Measurements from ENCODE around the gene HS3ST5. TPM values are rescaled to one million over a fixed set of nuclear protein-coding genes. Genes with fewer than 3 reads are reported as not detected.

The HS3ST5 gene
- total RNA-seq = not detected
- total RNA-seq (2013) = not detected
- 0 to 0.05 (median 0) reads per million in 29 experiments for total RNA-seq

- peaks cover 14 to 17% of the 10 kb centered on the region in 2 experiments for H3K27me3 ChIP-seq (replicated peaks in 1 of 2; ENCODE audit: control insufficient read depth in 2 of 2, extremely low read depth in 1 of 2, insufficient read depth in 2 of 2, low read length in 1 of 2)
- no peak within 1 kb of the TSS for H3K27ac ChIP-seq (ENCODE audit: low read length)
- H3K4me3 ChIP-seq (ENCODE audit: control insufficient read depth in 1 of 2, extremely low read depth in 1 of 2, low read length in 1 of 2) = no peak within 1 kb of the TSS
- H3K27me3 Mint-ChIP-seq = peaks cover 17 to 22% of the 10 kb centered on the region in 2 donors
- ChIA-PET CTCF (no interaction called here), POLR2A (no interaction called here)
- H3K9me3 Mint-ChIP-seq = no peaks in the 10 kb centered on the region
- H3K36me3 ChIP-seq (ENCODE audit: control insufficient read depth in 2 of 2, extremely low read depth in 1 of 2, insufficient read depth in 1 of 2, low read length in 1 of 2) = no peaks in the 10 kb centered on the region
- WGBS (ENCODE audit: insufficient coverage) = under 1% methylated on average over 63 of the region's 73 CpGs
- no peak within 1 kb of the TSS for H3K27ac Mint-ChIP-seq
- peaks cover 0 to 6% (median 0%) of the 10 kb centered on the region in 3 donors for H3K4me1 Mint-ChIP-seq
- DNase-seq (no peak), ATAC-seq (replicated peaks in 1 of 4) (peak in 1 of 4 experiments; percentile 13)
- no peaks in the 10 kb centered on the region for H3K9me3 ChIP-seq
- no peaks in the 10 kb centered on the region for H3K36me3 Mint-ChIP-seq
- H3K4me3 Mint-ChIP-seq = peak within 1 kb of the TSS in 1 of 3 donors; percentile 29
- H3K4me1 ChIP-seq (ENCODE audit: control insufficient read depth in 1 of 2, extremely low read depth in 1 of 2, insufficient read depth in 2 of 2, low read length in 2 of 2) = no peaks in the 10 kb centered on the region
These were observed at the start of gene HS3ST5 for GRCh38 chr6:114342826-114343781. HS3ST5 (minus strand) TSS chr6:114343023; CDS start chr6:114062845, 280,178 bp downstream.

DNA sequence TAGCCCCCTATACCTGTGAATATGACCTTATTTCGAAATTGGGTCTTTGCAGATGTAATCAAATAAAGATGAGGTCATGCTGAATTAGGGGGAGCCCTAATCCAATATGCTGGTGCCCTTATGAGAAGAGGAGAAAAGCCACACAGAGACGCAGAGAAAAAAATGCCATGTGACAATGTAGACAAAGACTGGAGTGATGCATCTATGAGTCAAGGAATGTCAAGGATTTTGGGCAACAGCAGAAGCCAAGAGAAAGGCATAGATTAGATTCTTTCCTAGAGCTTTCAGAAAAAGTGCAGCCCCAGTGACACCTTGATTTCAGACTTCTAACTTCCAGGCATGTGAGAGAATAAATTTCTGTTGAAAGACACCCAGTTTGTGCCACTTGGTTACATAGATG lies 47.4 kb upstream of the HS3ST5 start:
- no peaks in the 10 kb centered on the region for H3K4me1 Mint-ChIP-seq
- 100% methylated on average over 1 of the region's 2 CpGs for WGBS (ENCODE audit: insufficient coverage)
- H3K27ac Mint-ChIP-seq = no peak overlapping the region

DNA sequence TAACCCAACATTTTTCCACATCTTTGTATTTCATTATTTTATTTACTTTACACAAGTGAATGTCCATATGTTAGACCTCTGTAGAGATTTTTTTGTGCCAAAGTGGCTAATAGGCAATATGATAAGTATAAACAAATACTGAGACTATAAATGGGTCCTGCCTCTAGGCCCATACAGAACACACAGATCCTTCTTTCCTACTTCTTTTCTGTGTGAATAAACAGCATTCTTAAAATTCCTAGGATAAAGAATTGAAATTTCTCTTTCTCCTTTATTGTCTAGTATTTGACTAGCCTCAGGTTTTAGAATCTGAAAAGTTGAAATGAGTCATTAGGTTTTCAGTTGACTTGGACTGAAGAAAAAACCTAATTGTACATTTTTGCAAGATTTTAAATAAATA lies 46.3 kb upstream of the HS3ST5 start:
- no peaks in the 10 kb centered on the region for H3K9me3 ChIP-seq
- Mint-ChIP-seq H3K4me3 (no peak overlapping the region), H3K9me3 (no peaks in the 10 kb centered on the region), H3K4me1 (no peaks in the 10 kb centered on the region), H3K27ac (no peak overlapping the region), H3K27me3 (no peaks in the 10 kb centered on the region), H3K36me3 (no peaks in the 10 kb centered on the region)
- CTCF ChIA-PET = no interaction called here
- H3K27ac ChIP-seq (ENCODE audit: low read length) = no peak overlapping the region
- ATAC-seq (replicated peaks in 1 of 4) = no peak
- no peak overlapping the region for H3K4me3 ChIP-seq (ENCODE audit: control insufficient read depth in 1 of 2, extremely low read depth in 1 of 2, low read length in 1 of 2)
- no peaks in the 10 kb centered on the region for H3K27me3 ChIP-seq (replicated peaks in 1 of 2; ENCODE audit: control insufficient read depth in 2 of 2, extremely low read depth in 1 of 2, insufficient read depth in 2 of 2, low read length in 1 of 2)
- no peaks in the 10 kb centered on the region for H3K36me3 ChIP-seq (ENCODE audit: control insufficient read depth in 2 of 2, extremely low read depth in 1 of 2, insufficient read depth in 1 of 2, low read length in 1 of 2)
- no peaks in the 10 kb centered on the region for H3K4me1 ChIP-seq (ENCODE audit: control insufficient read depth in 1 of 2, extremely low read depth in 1 of 2, insufficient read depth in 2 of 2, low read length in 2 of 2)
- POLR2A ChIA-PET = no interaction called here
- DNase-seq = no peak

More for the DNA sequence above, 47.4 kb upstream of the HS3ST5 start:
- no peak for DNase-seq
- Histone ChIP-seq H3K27ac (ENCODE audit: low read length) (no peak overlapping the region), H3K4me1 (ENCODE audit: control insufficient read depth in 1 of 2, extremely low read depth in 1 of 2, insufficient read depth in 2 of 2, low read length in 2 of 2) (no peaks in the 10 kb centered on the region), H3K4me3 (ENCODE audit: control insufficient read depth in 1 of 2, extremely low read depth in 1 of 2, low read length in 1 of 2) (no peak overlapping the region), H3K27me3 (replicated peaks in 1 of 2; ENCODE audit: control insufficient read depth in 2 of 2, extremely low read depth in 1 of 2, insufficient read depth in 2 of 2, low read length in 1 of 2) (no peaks in the 10 kb centered on the region), H3K36me3 (ENCODE audit: control insufficient read depth in 2 of 2, extremely low read depth in 1 of 2, insufficient read depth in 1 of 2, low read length in 1 of 2) (no peaks in the 10 kb centered on the region), H3K9me3 (no peaks in the 10 kb centered on the region)
- no peak for ATAC-seq (replicated peaks in 1 of 4)
- Mint-ChIP-seq H3K27me3 (no peaks in the 10 kb centered on the region), H3K4me3 (no peak overlapping the region), H3K36me3 (no peaks in the 10 kb centered on the region), H3K9me3 (no peaks in the 10 kb centered on the region)
- POLR2A ChIA-PET = no interaction called here
- CTCF ChIA-PET = no interaction called here

GRCh38 chr6:114382406-114382805 lies 39.6 kb upstream of the HS3ST5 start:
- Histone ChIP-seq H3K36me3 (ENCODE audit: control insufficient read depth in 2 of 2, extremely low read depth in 1 of 2, insufficient read depth in 1 of 2, low read length in 1 of 2) (no peaks in the 10 kb centered on the region), H3K4me1 (ENCODE audit: control insufficient read depth in 1 of 2, extremely low read depth in 1 of 2, insufficient read depth in 2 of 2, low read length in 2 of 2) (no peaks in the 10 kb centered on the region), H3K4me3 (ENCODE audit: control insufficient read depth in 1 of 2, extremely low read depth in 1 of 2, low read length in 1 of 2) (no peak overlapping the region), H3K27me3 (replicated peaks in 1 of 2; ENCODE audit: control insufficient read depth in 2 of 2, extremely low read depth in 1 of 2, insufficient read depth in 2 of 2, low read length in 1 of 2) (no peaks in the 10 kb centered on the region), H3K27ac (ENCODE audit: low read length) (no peak overlapping the region), H3K9me3 (no peaks in the 10 kb centered on the region)
- H3K36me3 Mint-ChIP-seq = no peaks in the 10 kb centered on the region
- ChIA-PET POLR2A (no interaction called here), CTCF (no interaction called here)
- ATAC-seq (replicated peaks in 1 of 4) = no peak
- H3K27me3 Mint-ChIP-seq = no peaks in the 10 kb centered on the region
- WGBS (ENCODE audit: insufficient coverage) = no CpG with 5 or more reads among the region's 1 CpG
- H3K4me1 Mint-ChIP-seq = no peaks in the 10 kb centered on the region
- no peak overlapping the region for H3K4me3 Mint-ChIP-seq
- H3K27ac Mint-ChIP-seq = no peak overlapping the region
- peaks cover 0 to 4% (median 0%) of the 10 kb centered on the region in 3 donors for H3K9me3 Mint-ChIP-seq
- no peak for DNase-seq

DNA sequence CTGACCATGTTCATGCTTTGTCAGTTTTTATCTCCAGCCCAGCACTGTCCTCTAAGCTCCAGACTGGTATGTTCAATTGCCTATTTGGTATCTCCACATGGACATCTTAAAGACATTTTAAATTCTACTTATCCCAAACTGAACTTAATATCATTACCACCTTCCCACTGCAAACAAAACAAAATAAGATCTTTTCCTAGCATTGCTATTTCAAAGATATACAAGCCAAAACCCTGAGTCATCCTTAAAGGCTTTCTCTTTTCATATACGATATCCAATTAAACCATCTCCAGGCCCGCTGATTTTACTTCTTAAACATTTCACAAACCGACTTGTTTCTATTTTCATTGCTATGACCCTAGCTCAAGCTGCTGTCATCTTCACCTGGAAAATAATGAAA lies 35.1 kb upstream of the HS3ST5 start:
- Histone ChIP-seq H3K4me3 (ENCODE audit: control insufficient read depth in 1 of 2, extremely low read depth in 1 of 2, low read length in 1 of 2) (no peak overlapping the region), H3K27ac (ENCODE audit: low read length) (no peak overlapping the region), H3K27me3 (replicated peaks in 1 of 2; ENCODE audit: control insufficient read depth in 2 of 2, extremely low read depth in 1 of 2, insufficient read depth in 2 of 2, low read length in 1 of 2) (no peaks in the 10 kb centered on the region), H3K9me3 (no peaks in the 10 kb centered on the region), H3K36me3 (ENCODE audit: control insufficient read depth in 2 of 2, extremely low read depth in 1 of 2, insufficient read depth in 1 of 2, low read length in 1 of 2) (no peaks in the 10 kb centered on the region), H3K4me1 (ENCODE audit: control insufficient read depth in 1 of 2, extremely low read depth in 1 of 2, insufficient read depth in 2 of 2, low read length in 2 of 2) (no peaks in the 10 kb centered on the region)
- ATAC-seq (replicated peaks in 1 of 4) (no peak), DNase-seq (no peak)
- Mint-ChIP-seq H3K27ac (no peak overlapping the region), H3K9me3 (peaks cover 0 to 4% (median 0%) of the 10 kb centered on the region in 3 donors), H3K4me1 (no peaks in the 10 kb centered on the region), H3K36me3 (no peaks in the 10 kb centered on the region), H3K4me3 (no peak overlapping the region), H3K27me3 (no peaks in the 10 kb centered on the region)
- ChIA-PET CTCF (no interaction called here), POLR2A (interaction anchor here in 1 of 2 donors (0.6 kb wide), 1 partner anchor 216 kb away, joined by 5 read pairs; no protein-coding TSS in a partner anchor)
- WGBS (ENCODE audit: insufficient coverage) = 100% methylated on average over 3 of the region's 3 CpGs

GRCh38 chr6:114376611-114377175 lies 33.9 kb upstream of the HS3ST5 start:
- H3K9me3 ChIP-seq = no peaks in the 10 kb centered on the region
- CTCF ChIA-PET = interaction anchor here in 1 of 2 donors (0.6 kb wide), 1 partner anchor 1966 kb away, joined by 3 read pairs; no protein-coding TSS in a partner anchor
- ATAC-seq (replicated peaks in 1 of 4) (no peak), DNase-seq (no peak)
- Mint-ChIP-seq H3K4me3 (no peak overlapping the region), H3K27ac (no peak overlapping the region), H3K4me1 (no peaks in the 10 kb centered on the region), H3K27me3 (no peaks in the 10 kb centered on the region), H3K36me3 (no peaks in the 10 kb centered on the region), H3K9me3 (peaks cover 0 to 4% (median 0%) of the 10 kb centered on the region in 3 donors)
- H3K4me1 ChIP-seq (ENCODE audit: control insufficient read depth in 1 of 2, extremely low read depth in 1 of 2, insufficient read depth in 2 of 2, low read length in 2 of 2) = no peaks in the 10 kb centered on the region
- no peak overlapping the region for H3K4me3 ChIP-seq (ENCODE audit: control insufficient read depth in 1 of 2, extremely low read depth in 1 of 2, low read length in 1 of 2)
- no CpG with 5 or more reads among the region's 2 CpGs for WGBS (ENCODE audit: insufficient coverage)
- POLR2A ChIA-PET = no interaction called here
- no peaks in the 10 kb centered on the region for H3K36me3 ChIP-seq (ENCODE audit: control insufficient read depth in 2 of 2, extremely low read depth in 1 of 2, insufficient read depth in 1 of 2, low read length in 1 of 2)
- no peaks in the 10 kb centered on the region for H3K27me3 ChIP-seq (replicated peaks in 1 of 2; ENCODE audit: control insufficient read depth in 2 of 2, extremely low read depth in 1 of 2, insufficient read depth in 2 of 2, low read length in 1 of 2)
- H3K27ac ChIP-seq (ENCODE audit: low read length) = no peak overlapping the region

All from T-cell (primary cell).